Panc1 (cell line): ENCODE results near the gene CEL. TPM values are rescaled to one million over a fixed set of nuclear protein-coding genes. Genes with fewer than 3 reads are reported as not detected.
"Not testable (repeated sequence)": the region's sequence is repeated elsewhere in the genome, so short reads cannot be mapped to it uniquely, and the experiment has no call there.

Experiments used
- ATAC-seq: fragments of 200-7000 bp; cut with Tn5 transposase; 2 replicates; pipeline ENCODE4 v1.9.1; 2020; ENCODE audit warnings: mild to moderate bottlenecking, moderate library complexity
- Bru-seq: library from RNA; stranded (reverse); fragments of 400-500 nt; gene quantifications from one replicate; lab custom pipeline; 2021; lab: Mats Ljungman, UMichigan
- BruChase-seq, 2 experiments: library from RNA; stranded (reverse); fragments of 400-500 nt; gene quantifications; one replicate each; lab custom pipeline; 2021; lab: Mats Ljungman, UMichigan
- BruUV-seq: library from RNA; stranded (reverse); fragments of 400-500 nt; replicated peaks from 2 replicates; lab custom pipeline; 2021; lab: Mats Ljungman, UMichigan
- CTCF ChIA-PET: fragments of 300-600 bp; sonication (Branson Sonifier 250); formaldehyde crosslinking; loops from one replicate; lab custom pipeline; 2022; ENCODE audit warnings: antibody characterized with exemption; lab: Charles Lee
- POLR2A ChIA-PET: fragments of 300-600 bp; sonication (Branson Sonifier 250); formaldehyde crosslinking; loops from one replicate; lab custom pipeline; 2022; ENCODE audit warnings: antibody characterized with exemption; lab: Charles Lee
- DNase-seq: peaks from one replicate; pipeline ENCODE4 v3.0.0-alpha.2; 2010; ENCODE audit warnings: low read depth, low spot score
- H3K27ac ChIP-seq: 2 replicates; pipeline ENCODE4 v1.5.1; 2011; ENCODE audit warnings: mild to moderate bottlenecking, low read length, inconsistent platforms
- H3K27me3 ChIP-seq: fragments of 200-500 bp; sonication (Bioruptor generic); 2 replicates; pipeline ENCODE4 v1.6.0; 2014; ENCODE audit warnings: low read length, inconsistent platforms; ENCODE audit not compliant: control insufficient read depth, insufficient read depth
- H3K36me3 ChIP-seq: fragments of 200-500 bp; sonication (Bioruptor generic); 2 replicates; pipeline ENCODE4 v1.5.1; 2014; ENCODE audit warnings: inconsistent platforms, mild to moderate bottlenecking, low read length, moderate library complexity; ENCODE audit not compliant: control insufficient read depth, insufficient read depth
- H3K4me1 ChIP-seq: 2 replicates; pipeline ENCODE4 v1.5.1; 2011; ENCODE audit warnings: inconsistent platforms, mild to moderate bottlenecking, low read length, moderate library complexity; ENCODE audit not compliant: control insufficient read depth, insufficient read depth
- H3K4me3 ChIP-seq, 2 experiments: 2 replicates each; pipeline ENCODE4 v1.5.1; 2011 to 2012; ENCODE audit warnings: low read depth in 2 of 2, low read length in 2 of 2, mild to moderate bottlenecking in 2 of 2, inconsistent platforms in 1 of 2, moderate library complexity in 1 of 2
- H3K9me3 ChIP-seq: fragments of 200-500 bp; sonication (Bioruptor generic); 2 replicates; pipeline ENCODE4 v1.5.1; 2014; ENCODE audit warnings: low read depth, mild to moderate bottlenecking, inconsistent platforms, low read length, moderate library complexity; ENCODE audit not compliant: control insufficient read depth, insufficient read depth
- POLR2AphosphoS5 ChIP-seq: IDR thresholded peaks from 2 replicates; pipeline ENCODE4 v1.6.1; 2012; ENCODE audit warnings: mild to moderate bottlenecking, low read depth, low read length, moderate library complexity
- SIN3A ChIP-seq: IDR thresholded peaks from 2 replicates; pipeline ENCODE4 v1.6.1; 2012; ENCODE audit warnings: low read depth, mild to moderate bottlenecking, low read length, moderate library complexity, borderline replicate concordance; ENCODE audit not compliant: insufficient read depth
- TCF7L2 ChIP-seq: IDR thresholded peaks from 2 replicates; pipeline ENCODE4 v1.6.1; 2011; ENCODE audit warnings: mild to moderate bottlenecking, low read depth, low read length, inconsistent platforms
- in situ Hi-C: cut with HindIII; loops from 2 replicates; pipeline ENCODE4 v1.10.0; 2016; ENCODE audit warnings: low sequenced_read_pairs, low pct_unique_long_range_greater_than_20kb
- intact Hi-C: fragments of 100-400 bp; cut with micrococcal nuclease; formaldehyde crosslinking; loops from one replicate; pipeline ENCODE4 v1.10.0; 2022; ENCODE audit not compliant: unreplicated experiment
- long read RNA-seq: library from polyadenylated mRNA; unstranded; transcript quantifications from one replicate; pipeline ENCODE4 v2.0.0, GENCODE V29; 2021; ENCODE audit not compliant: unreplicated experiment
- polyA plus RNA-seq: library from polyadenylated mRNA; unstranded; fragments of >200 nt; gene quantifications from one replicate; pipeline ENCODE4 v1.2.1, GENCODE V29; 2012; ENCODE audit warnings: missing spikeins; ENCODE audit not compliant: insufficient read length
- total RNA-seq: library from RNA; stranded (reverse); gene quantifications from one replicate; pipeline ENCODE4 v1.2.1, GENCODE V29; 2021; ENCODE audit not compliant: unreplicated experiment
- TF ChIP-seq, protein P1 (sequence below), 2 experiments: IDR thresholded peaks; 2 replicates each; pipeline ENCODE4 v1.6.1; 2011 to 2012; ENCODE audit warnings: low read depth in 2 of 2, control low read depth in 1 of 2, low read length in 1 of 2, mild to moderate bottlenecking in 1 of 2, moderate library complexity in 1 of 2; ENCODE audit not compliant: insufficient read depth in 1 of 2
- TF ChIP-seq, protein P2 (sequence below): fragments of 450-650 bp; IDR thresholded peaks from 2 replicates; pipeline ENCODE4 v1.5.1; 2017; ENCODE audit warnings: mild to moderate bottlenecking

CEL gene
- 4.3 TPM for total RNA-seq
- polyA plus RNA-seq = 0.64 TPM
- percentile 34 among the genes with signal in this experiment for Bru-seq, nascent RNA
- BruChase-seq, experiment 1, labeled RNA remaining after a 2-hour chase = percentile 39 among the genes with signal in this experiment
- BruChase-seq, experiment 2, labeled RNA remaining after a 6-hour chase = percentile 40 among the genes with signal in this experiment
- long read RNA-seq, partial matches to known transcripts = 0 of 1 reads
- long read RNA-seq, other reads (novel, unspliced or antisense) = 1 of 1 reads

DNA sequence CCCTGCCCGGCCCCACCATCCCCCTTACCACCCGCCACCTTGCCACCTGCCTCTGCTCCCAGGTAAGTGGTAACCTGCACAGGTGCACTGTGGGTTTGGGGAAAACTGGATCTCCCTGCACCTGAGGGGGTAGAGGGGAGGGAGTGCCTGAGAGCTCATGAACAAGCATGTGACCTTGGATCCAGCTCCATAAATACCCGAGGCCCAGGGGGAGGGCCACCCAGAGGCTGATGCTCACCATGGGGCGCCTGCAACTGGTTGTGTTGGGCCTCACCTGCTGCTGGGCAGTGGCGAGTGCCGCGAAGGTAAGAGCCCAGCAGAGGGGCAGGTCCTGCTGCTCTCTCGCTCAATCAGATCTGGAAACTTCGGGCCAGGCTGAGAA is at the start of gene CEL:
CEL (plus strand) TSS at position 218 of the 382 bp plus-strand sequence; CDS start at position 240, 22 bp downstream.
- H3K27ac ChIP-seq, intact Hi-C loops, DNase-seq, POLR2A ChIA-PET, CTCF ChIA-PET, BruUV-seq, H3K4me3 ChIP-seq, H3K9me3 ChIP-seq, ATAC-seq, in situ Hi-C loops, H3K27me3 ChIP-seq, H3K36me3 ChIP-seq, H3K4me1 ChIP-seq: not testable (repeated sequence)

DNA sequence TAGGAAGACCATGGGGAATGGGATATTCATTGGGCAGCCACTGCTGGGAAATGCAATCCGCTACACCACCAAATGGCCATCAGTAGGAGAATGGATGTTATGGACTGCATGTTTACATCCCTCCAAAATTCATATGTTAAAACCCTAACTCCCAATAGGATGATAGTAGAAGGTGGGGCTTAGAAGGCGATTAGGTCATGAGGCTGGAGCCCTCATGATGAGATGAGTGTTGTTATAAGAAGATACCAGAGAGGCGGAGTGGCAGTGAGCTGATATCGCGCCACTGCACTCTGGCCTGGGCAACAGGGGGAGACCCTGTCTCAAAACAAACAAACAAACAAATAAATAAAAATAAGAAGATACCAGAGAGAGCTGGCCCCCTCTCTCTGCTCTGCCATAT is 47.1 kb upstream of the CEL start:
- Histone ChIP-seq H3K4me1 (no peaks in the 10 kb centered on the region), H3K9me3 (no peaks in the 10 kb centered on the region), H3K36me3 (no peaks in the 10 kb centered on the region), H3K27me3 (no peaks in the 10 kb centered on the region; the same call in 1 of the 2 replicates), H3K4me3 (no peak overlapping the region), H3K27ac (no peak overlapping the region)
- intact Hi-C loops = no loop called here
- ATAC-seq (no peak), DNase-seq (no peak)
- BruUV-seq = no TSS peak
- CTCF ChIA-PET = no interaction called here
- TF ChIP-seq TCF7L2 (no peak), POLR2AphosphoS5 (no peak), SIN3A (no peak)
- TF ChIP-seq, protein P1, sequence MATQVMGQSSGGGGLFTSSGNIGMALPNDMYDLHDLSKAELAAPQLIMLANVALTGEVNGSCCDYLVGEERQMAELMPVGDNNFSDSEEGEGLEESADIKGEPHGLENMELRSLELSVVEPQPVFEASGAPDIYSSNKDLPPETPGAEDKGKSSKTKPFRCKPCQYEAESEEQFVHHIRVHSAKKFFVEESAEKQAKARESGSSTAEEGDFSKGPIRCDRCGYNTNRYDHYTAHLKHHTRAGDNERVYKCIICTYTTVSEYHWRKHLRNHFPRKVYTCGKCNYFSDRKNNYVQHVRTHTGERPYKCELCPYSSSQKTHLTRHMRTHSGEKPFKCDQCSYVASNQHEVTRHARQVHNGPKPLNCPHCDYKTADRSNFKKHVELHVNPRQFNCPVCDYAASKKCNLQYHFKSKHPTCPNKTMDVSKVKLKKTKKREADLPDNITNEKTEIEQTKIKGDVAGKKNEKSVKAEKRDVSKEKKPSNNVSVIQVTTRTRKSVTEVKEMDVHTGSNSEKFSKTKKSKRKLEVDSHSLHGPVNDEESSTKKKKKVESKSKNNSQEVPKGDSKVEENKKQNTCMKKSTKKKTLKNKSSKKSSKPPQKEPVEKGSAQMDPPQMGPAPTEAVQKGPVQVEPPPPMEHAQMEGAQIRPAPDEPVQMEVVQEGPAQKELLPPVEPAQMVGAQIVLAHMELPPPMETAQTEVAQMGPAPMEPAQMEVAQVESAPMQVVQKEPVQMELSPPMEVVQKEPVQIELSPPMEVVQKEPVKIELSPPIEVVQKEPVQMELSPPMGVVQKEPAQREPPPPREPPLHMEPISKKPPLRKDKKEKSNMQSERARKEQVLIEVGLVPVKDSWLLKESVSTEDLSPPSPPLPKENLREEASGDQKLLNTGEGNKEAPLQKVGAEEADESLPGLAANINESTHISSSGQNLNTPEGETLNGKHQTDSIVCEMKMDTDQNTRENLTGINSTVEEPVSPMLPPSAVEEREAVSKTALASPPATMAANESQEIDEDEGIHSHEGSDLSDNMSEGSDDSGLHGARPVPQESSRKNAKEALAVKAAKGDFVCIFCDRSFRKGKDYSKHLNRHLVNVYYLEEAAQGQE (IDR thresholded peaks at IDR 0.05; ENCODE audit: insufficient read depth in 1 of 2, low read depth in 2 of 2, low read length in 1 of 2) = no peak
- TF ChIP-seq, protein P2, sequence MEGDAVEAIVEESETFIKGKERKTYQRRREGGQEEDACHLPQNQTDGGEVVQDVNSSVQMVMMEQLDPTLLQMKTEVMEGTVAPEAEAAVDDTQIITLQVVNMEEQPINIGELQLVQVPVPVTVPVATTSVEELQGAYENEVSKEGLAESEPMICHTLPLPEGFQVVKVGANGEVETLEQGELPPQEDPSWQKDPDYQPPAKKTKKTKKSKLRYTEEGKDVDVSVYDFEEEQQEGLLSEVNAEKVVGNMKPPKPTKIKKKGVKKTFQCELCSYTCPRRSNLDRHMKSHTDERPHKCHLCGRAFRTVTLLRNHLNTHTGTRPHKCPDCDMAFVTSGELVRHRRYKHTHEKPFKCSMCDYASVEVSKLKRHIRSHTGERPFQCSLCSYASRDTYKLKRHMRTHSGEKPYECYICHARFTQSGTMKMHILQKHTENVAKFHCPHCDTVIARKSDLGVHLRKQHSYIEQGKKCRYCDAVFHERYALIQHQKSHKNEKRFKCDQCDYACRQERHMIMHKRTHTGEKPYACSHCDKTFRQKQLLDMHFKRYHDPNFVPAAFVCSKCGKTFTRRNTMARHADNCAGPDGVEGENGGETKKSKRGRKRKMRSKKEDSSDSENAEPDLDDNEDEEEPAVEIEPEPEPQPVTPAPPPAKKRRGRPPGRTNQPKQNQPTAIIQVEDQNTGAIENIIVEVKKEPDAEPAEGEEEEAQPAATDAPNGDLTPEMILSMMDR = no peak
- in situ Hi-C loops = no loop called here
- POLR2A ChIA-PET = no interaction called here
